Medulla oblongata (tissue), 1 donor: Measurements from ENCODE around the gene KLHL12.
A peak's percentile ranks its signal among the peaks of the same experiment; 100 is the strongest.
"Not testable (repeated sequence)": the region's sequence is repeated elsewhere in the genome, so short reads cannot be mapped to it uniquely, and the experiment has no call there.

Experiments
- DNase-seq: peaks from one replicate; pipeline ENCODE4 v3.0.0-alpha.2; 2015; ENCODE audit errors: extremely low spot score

KLHL12 gene

GRCh38 chr1:202951437-202951836 lies 24.4 kb upstream of the KLHL12 start:
- DNase-seq, result no peak

- DNase-seq, result no peak
Observed at GRCh38 chr1:202945483-202945882, 18.4 kb upstream of the KLHL12 start.

GRCh38 chr1:202944438-202944921 lies 17.4 kb upstream of the KLHL12 start:
- DNase-seq, result no peak

- DNase-seq, result no peak
Observed at GRCh38 chr1:202942426-202942825, 15.4 kb upstream of the KLHL12 start.

GRCh38 chr1:202941372-202941771 lies 14.3 kb upstream of the KLHL12 start:
- DNase-seq, result no peak

GRCh38 chr1:202940561-202940960 lies 13.5 kb upstream of the KLHL12 start:
- DNase-seq, result no peak

GRCh38 chr1:202938287-202938925 lies 11.4 kb upstream of the KLHL12 start:
- no peak for DNase-seq

GRCh38 chr1:202936409-202936808 lies 9.4 kb upstream of the KLHL12 start:
- DNase-seq, result not testable (repeated sequence)

- DNase-seq, result no peak
Observed at GRCh38 chr1:202935844-202936243, 8.8 kb upstream of the KLHL12 start.

GRCh38 chr1:202934755-202935154 lies 7.7 kb upstream of the KLHL12 start:
- DNase-seq, result no peak

GRCh38 chr1:202932476-202932875 lies 5.4 kb upstream of the KLHL12 start:
- no peak for DNase-seq

- no peak for DNase-seq
Observed at GRCh38 chr1:202923533-202923932, 3.5 kb downstream of the KLHL12 start.

GRCh38 chr1:202919615-202920014 lies 7.4 kb downstream of the KLHL12 start:
- DNase-seq, result no peak

- no peak for DNase-seq
Observed at GRCh38 chr1:202915146-202915545, 11.9 kb downstream of the KLHL12 start.

GRCh38 chr1:202912476-202912875 lies 14.6 kb downstream of the KLHL12 start:
- DNase-seq, result not testable (repeated sequence)

GRCh38 chr1:202909494-202909893 lies 17.5 kb downstream of the KLHL12 start:
- no peak for DNase-seq

GRCh38 chr1:202908998-202909397 lies 18.0 kb downstream of the KLHL12 start:
- DNase-seq, result no peak

GRCh38 chr1:202905331-202905730 lies 21.7 kb downstream of the KLHL12 start:
- DNase-seq, result no peak

GRCh38 chr1:202903808-202904207 lies 23.2 kb downstream of the KLHL12 start:
- not testable (repeated sequence) for DNase-seq

GRCh38 chr1:202901555-202901954 lies 25.5 kb downstream of the KLHL12 start:
- no peak for DNase-seq

GRCh38 chr1:202892501-202892900 lies 34.5 kb downstream of the KLHL12 start:
- no peak for DNase-seq

GRCh38 chr1:202890392-202890791 lies 36.6 kb downstream of the KLHL12 start:
- no peak for DNase-seq

GRCh38 chr1:202888531-202889360 lies 38.3 kb downstream of the KLHL12 start, which contains the start of gene RABIF:
RABIF (minus strand) TSS chr1:202889149; CDS start chr1:202889098, 51 bp downstream.
- DNase-seq, result peak; percentile 97
